ENCODE data around the gene SLC7A11. TPM values are rescaled to one million over a fixed set of nuclear protein-coding genes. Genes with fewer than 3 reads are reported as not detected.

SLC7A11 gene
- total RNA-seq, 4 donors from 2014 or later: 1.5 to 30.1 (median 7.9) TPM

GRCh38 chr4:138263247-138263816 lies 21.2 kb upstream of the SLC7A11 start:
- H3K4me3 ChIP-seq: no peak overlapping the region
- WGBS, 2 donors: 25 to 34% methylated on average over 3 of the region's 3 CpGs

GRCh38 chr4:138262469-138262868 lies 20.3 kb upstream of the SLC7A11 start:
- no peaks in the 10 kb centered on the region for H3K27me3 ChIP-seq
- intact Hi-C loops (cut with DNase I): no loop called here
- H3K27ac ChIP-seq: no peak overlapping the region
- H3K36me3 ChIP-seq: no peaks in the 10 kb centered on the region
- TF ChIP-seq POLR2A (IDR thresholded peaks at IDR 0.05) (no peak), CTCF (IDR thresholded peaks at IDR 0.05) (no peak)
- 59 to 85% methylated on average over 3 of the region's 3 CpGs for WGBS, 2 donors
- H3K9me3 ChIP-seq: no peaks in the 10 kb centered on the region
- DNase-seq: no peak
- no peaks in the 10 kb centered on the region for H3K4me1 ChIP-seq
- H3K4me3 ChIP-seq: no peak overlapping the region

More at GRCh38 chr4:138263247-138263816, 21.2 kb upstream of the SLC7A11 start:
- TF ChIP-seq POLR2A (IDR thresholded peaks at IDR 0.05) (no peak), CTCF (IDR thresholded peaks at IDR 0.05) (no peak)
- no peaks in the 10 kb centered on the region for H3K27me3 ChIP-seq
- no peaks in the 10 kb centered on the region for H3K9me3 ChIP-seq
- intact Hi-C loops (cut with DNase I): no loop called here
- no peaks in the 10 kb centered on the region for H3K36me3 ChIP-seq
- DNase-seq: no peak
- H3K27ac ChIP-seq: no peak overlapping the region
- H3K4me1 ChIP-seq: no peaks in the 10 kb centered on the region

GRCh38 chr4:138262030-138262429 lies 19.9 kb upstream of the SLC7A11 start:
- WGBS, 2 donors: 79% methylated on average over 4 of the region's 4 CpGs
- TF ChIP-seq CTCF (IDR thresholded peaks at IDR 0.05) (no peak), POLR2A (IDR thresholded peaks at IDR 0.05) (no peak)

GRCh38 chr4:138259824-138260223 lies 17.7 kb upstream of the SLC7A11 start:
- no peak for TF ChIP-seq CTCF (IDR thresholded peaks at IDR 0.05)
- no peak for TF ChIP-seq POLR2A (IDR thresholded peaks at IDR 0.05)
- 19 to 27% methylated on average over 2 of the region's 2 CpGs for whole genome bisulfite sequencing, 2 donors
- intact Hi-C loops (cut with DNase I): no loop called here
- Histone ChIP-seq H3K27me3 (no peaks in the 10 kb centered on the region), H3K4me3 (no peak overlapping the region), H3K4me1 (no peaks in the 10 kb centered on the region), H3K27ac (no peak overlapping the region), H3K9me3 (no peaks in the 10 kb centered on the region), H3K36me3 (no peaks in the 10 kb centered on the region)
- DNase-seq: no peak

More at GRCh38 chr4:138262030-138262429, 19.9 kb upstream of the SLC7A11 start:
- Histone ChIP-seq H3K4me1 (no peaks in the 10 kb centered on the region), H3K36me3 (no peaks in the 10 kb centered on the region), H3K27ac (no peak overlapping the region), H3K4me3 (no peak overlapping the region), H3K9me3 (no peaks in the 10 kb centered on the region), H3K27me3 (no peaks in the 10 kb centered on the region)
- intact Hi-C loops (cut with DNase I): no loop called here
- no peak for DNase-seq

GRCh38 chr4:138259271-138259670 lies 17.1 kb upstream of the SLC7A11 start:
- no peak for TF ChIP-seq POLR2A (IDR thresholded peaks at IDR 0.05)
- TF ChIP-seq CTCF (IDR thresholded peaks at IDR 0.05): no peak
- no peaks in the 10 kb centered on the region for H3K9me3 ChIP-seq
- intact Hi-C loops (cut with DNase I): no loop called here
- H3K4me1 ChIP-seq: no peaks in the 10 kb centered on the region
- H3K27me3 ChIP-seq: no peaks in the 10 kb centered on the region
- no peak overlapping the region for H3K27ac ChIP-seq
- H3K4me3 ChIP-seq: no peak overlapping the region
- DNase-seq: no peak
- 37 to 56% methylated on average over 4 of the region's 4 CpGs for WGBS, 2 donors
- no peaks in the 10 kb centered on the region for H3K36me3 ChIP-seq
